K562 (cell line): ENCODE measurements around the gene CNKSR3. TPM values are rescaled to one million over a fixed set of nuclear protein-coding genes. Genes with fewer than 3 reads are reported as not detected.

Experiments
- ATAC-seq: fragments of 200-7000 bp; cut with Tn5 transposase; 3 replicates; pipeline ENCODE4 v1.9.1; 2020; ENCODE audit warnings: moderate library complexity
- BruUV-seq: library from RNA; stranded (reverse); fragments of 400-500 nt; replicated peaks from 2 replicates; lab custom pipeline; 2021; lab: Mats Ljungman, UMichigan
- CTCF ChIA-PET: fragments of 300-600 bp; formaldehyde crosslinking; extraction: SDS; loops from one replicate; lab custom pipeline; 2021; ENCODE audit warnings: low intra/inter-chr PET ratio; lab: Yijun Ruan, JAX
- POLR2A ChIA-PET: fragments of 300-600, 350-650 bp; sonication (Branson Sonifier 250); formaldehyde crosslinking; extraction: SDS; loops from one replicate; lab custom pipeline; 2021; ENCODE audit warnings: antibody characterized with exemption, inconsistent platforms; lab: Yijun Ruan, JAX
- DNase-seq, 4 experiments: peaks; one replicate each; pipeline versions ENCODE4 v3.0.0 to v3.0.0-alpha.2; 2011 to 2018; ENCODE audit warnings: low spot score in 3 of 4, mixed read lengths in 3 of 4; ENCODE audit errors: extremely low read depth in 1 of 4
- FAIRE-seq: peaks from 2 replicates; lab custom pipeline; 2011; peaks lifted over from hg19 to GRCh38; lab: Jason Lieb, UNC
- H2AFZ ChIP-seq: 2 replicates; pipeline ENCODE4 v1.6.0; 2011; ENCODE audit warnings: low read depth, low read length, control low read depth, inconsistent platforms
- H3K27ac ChIP-seq: fragments of 200-600 bp; 3 replicates; pipeline ENCODE4 v1.8.0; 2011; ENCODE audit warnings: low read depth, mild to moderate bottlenecking, control low read depth, inconsistent platforms, low read length, moderate library complexity, mixed read lengths; ENCODE audit errors: extremely low read depth
- H3K27me3 ChIP-seq, 2 experiments: fragments of 300-600 bp in 1 of 2; 2 replicates in 1 of 2; 3 replicates in 1 of 2; pipeline versions ENCODE4 v1.6.0 to v1.8.0; 2011; ENCODE audit warnings: inconsistent platforms in 2 of 2, low read length in 2 of 2, mild to moderate bottlenecking in 1 of 2, mixed read lengths in 1 of 2, moderate library complexity in 1 of 2; ENCODE audit not compliant: control insufficient read depth in 2 of 2, insufficient read depth in 2 of 2
- H3K36me3 ChIP-seq: fragments of 300-600 bp; 3 replicates; pipeline ENCODE4 v1.8.0; 2011; ENCODE audit warnings: mild to moderate bottlenecking, low read length, inconsistent platforms; ENCODE audit not compliant: control insufficient read depth, insufficient read depth
- H3K4me1 ChIP-seq, 2 experiments: fragments of 200-600 bp in 1 of 2; replicated peaks in 1 of 2; 2 replicates in 1 of 2; 3 replicates in 1 of 2; pipeline versions ENCODE4 v1.5.1 to v1.8.0; 2011; ENCODE audit warnings: inconsistent platforms in 2 of 2, low read length in 2 of 2, mild to moderate bottlenecking in 1 of 2, mixed read lengths in 1 of 2, moderate library complexity in 1 of 2; ENCODE audit not compliant: control insufficient read depth in 2 of 2, insufficient read depth in 2 of 2
- H3K4me2 ChIP-seq: 2 replicates; pipeline ENCODE4 v1.6.1; 2011; ENCODE audit warnings: low read length, control low read depth, inconsistent platforms, mixed read lengths; ENCODE audit not compliant: insufficient read depth
- H3K4me3 ChIP-seq: fragments of 200-600 bp; sonication (generic), shearing (Covaris generic); 2 replicates; pipeline ENCODE4 v1.5.1; 2016; ENCODE audit warnings: control low read depth, inconsistent platforms
- H3K79me2 ChIP-seq: fragments of 200-600 bp; 3 replicates; pipeline ENCODE4 v1.8.0; 2011; ENCODE audit warnings: low read length, inconsistent platforms; ENCODE audit not compliant: control insufficient read depth, insufficient read depth
- H3K9ac ChIP-seq, 2 experiments: 2 replicates each; pipeline versions ENCODE4 v1.6.0 to v1.6.1; 2011; ENCODE audit warnings: low read depth in 2 of 2, low read length in 2 of 2, control low read depth in 1 of 2, inconsistent platforms in 1 of 2, mild to moderate bottlenecking in 1 of 2, mixed read lengths in 1 of 2; ENCODE audit not compliant: insufficient read depth in 1 of 2
- H3K9me1 ChIP-seq: one replicate; pipeline ENCODE4 v1.6.0; 2011; ENCODE audit warnings: inconsistent platforms, mild to moderate bottlenecking, low read length, moderate library complexity; ENCODE audit not compliant: control insufficient read depth, insufficient read depth
- H3K9me3 ChIP-seq: replicated peaks from 2 replicates; pipeline ENCODE4 v1.5.1; 2011; ENCODE audit warnings: low read depth, low read length, inconsistent platforms; ENCODE audit not compliant: control insufficient read depth, insufficient read depth
- H4K20me1 ChIP-seq: replicated peaks from 2 replicates; pipeline ENCODE4 v1.6.1; 2011; ENCODE audit warnings: low read length, inconsistent platforms, mixed read lengths; ENCODE audit not compliant: control insufficient read depth, insufficient read depth
- ARNT ChIP-seq, 2 experiments: fragments of 450-650 bp; IDR thresholded peaks; 2 replicates each; pipeline ENCODE4 v1.6.1; 2016; ENCODE audit warnings: mild to moderate bottlenecking in 1 of 2
- BRF1 ChIP-seq: IDR thresholded peaks from 3 replicates; pipeline ENCODE4 v1.6.1; 2011; ENCODE audit warnings: borderline replicate concordance, mild to moderate bottlenecking; ENCODE audit not compliant: insufficient read length; ENCODE audit errors: extremely low read depth
- CBX1 ChIP-seq: sonication (generic); IDR thresholded peaks from 2 replicates; pipeline ENCODE4 v1.6.1; 2016; ENCODE audit warnings: antibody characterized with exemption, low read depth, mild to moderate bottlenecking
- CEBPB ChIP-seq: fragments of 450-650 bp; IDR thresholded peaks from 2 replicates; pipeline ENCODE4 v1.6.1; 2016; ENCODE audit warnings: missing genetic modification characterization, missing compliant biosample characterization
- CHCHD3 ChIP-seq: fragments of 250-450 bp; sonication (Bioruptor Pico); IDR thresholded peaks from 2 replicates; pipeline ENCODE4 v2.1.2; 2022; ENCODE audit warnings: mild to moderate bottlenecking
- ESRRB ChIP-seq: fragments of 250-450 bp; sonication (Bioruptor Pico); IDR thresholded peaks from 2 replicates; pipeline ENCODE4 v1.5.0; 2020; ENCODE audit warnings: mild to moderate bottlenecking, moderate library complexity, borderline replicate concordance
- HNRNPUL1 ChIP-seq: fragments of 200-400 bp; formaldehyde crosslinking; IDR thresholded peaks from 2 replicates; pipeline ENCODE4 v1.6.1; 2017; ENCODE audit warnings: low read length
- IFI16 ChIP-seq: fragments of 250-450 bp; sonication (Bioruptor Pico); IDR thresholded peaks from 2 replicates; pipeline ENCODE4 v2.1.2; 2022; ENCODE audit warnings: mild to moderate bottlenecking, inconsistent platforms
- PTBP1 ChIP-seq: fragments of 200-400 bp; formaldehyde crosslinking; IDR thresholded peaks from 2 replicates; pipeline ENCODE4 v1.6.1; 2017; ENCODE audit warnings: low read depth, low read length
- RBM15 ChIP-seq: fragments of 200-400 bp; formaldehyde crosslinking; IDR thresholded peaks from 2 replicates; pipeline ENCODE4 v1.6.1; 2018; ENCODE audit warnings: mild to moderate bottlenecking, low read length, moderate library complexity; ENCODE audit not compliant: insufficient read depth
- RFX5 ChIP-seq: IDR thresholded peaks from 2 replicates; pipeline ENCODE4 v1.6.1; 2011; ENCODE audit warnings: low read depth, mild to moderate bottlenecking, improper control_type of control experiment, low read length
- SPI1 ChIP-seq: IDR thresholded peaks from 2 replicates; pipeline ENCODE4 v1.6.1; 2011; ENCODE audit warnings: low read depth, low read length, control low read depth, borderline replicate concordance
- ZNF436 ChIP-seq: fragments of 250-450, 450-650 bp; sonication (Bioruptor Pico); formaldehyde crosslinking; IDR thresholded peaks from 2 replicates; pipeline ENCODE4 v1.7.0; 2020; ENCODE audit warnings: mild to moderate bottlenecking
- WGBS: fragments of 100-300 bp; shearing (Covaris generic); methylation state at CpG from one replicate; pipeline ENCODE4 v1.1.6; 2016; ENCODE audit warnings: low coverage, mixed read lengths; ENCODE audit not compliant: insufficient coverage; ENCODE audit errors: missing lambda C conversion rate; 5-methylcytosine and 5-hydroxymethylcytosine counted together
- in situ Hi-C: fragments of 300-500 bp; cut with MboI; formaldehyde crosslinking; loops from 4 replicates; pipeline ENCODE4 v1.15.0; 2018; ENCODE audit warnings: inconsistent platforms, mixed read lengths
- intact Hi-C: fragments of 100-400 bp; cut with micrococcal nuclease; formaldehyde crosslinking; loops from 2 replicates; pipeline ENCODE4 v1.14.2; 2022
- polyA plus RNA-seq, 8 experiments: library from polyadenylated mRNA; depleted of rRNA in 4 of 8; stranded (reverse) in 5 of 8; unstranded in 3 of 8; fragments of >200 nt; fragmentation: Nextera tagmentation in 2 of 8; fragmentation: Illumina TruSeq in 1 of 8; extraction: Ambion mirVana in 2 of 8; extraction: Trizol in 1 of 8; gene quantifications; 2 replicates each; pipeline versions ENCODE4 v1.2.1 to v1.2.3, GENCODE V29; 2011 to 2014; ENCODE audit warnings: inconsistent platforms in 1 of 8, missing spikeins in 1 of 8
- total RNA-seq, 7 experiments: library from RNA; depleted of rRNA in 6 of 7; stranded (reverse); fragments of >200 nt in 6 of 7; fragmentation: Illumina TruSeq in 2 of 7; extraction: Trizol in 2 of 7; gene quantifications; 2 replicates each; pipeline versions ENCODE4 v1.2.1 to v1.2.3, GENCODE V29; 2011 to 2021; ENCODE audit warnings: low replicate concordance in 1 of 7
- TF ChIP-seq, protein P1 (sequence below): fragments of 450-650 bp; IDR thresholded peaks from 2 replicates; pipeline ENCODE4 v1.6.1; 2017; ENCODE audit warnings: antibody characterized with exemption
- TF ChIP-seq, protein P2 (sequence below): fragments of 250-450 bp; sonication (Bioruptor Pico); IDR thresholded peaks from 2 replicates; pipeline ENCODE4 v1.5.0; 2021

CNKSR3 gene
- total and polyA plus RNA-seq, 9 of the 15 experiments (the other 6 are each of a cell fraction or from before 2014, with no cell fraction given): 4.5 to 29.6 (median 9.5) TPM

DNA sequence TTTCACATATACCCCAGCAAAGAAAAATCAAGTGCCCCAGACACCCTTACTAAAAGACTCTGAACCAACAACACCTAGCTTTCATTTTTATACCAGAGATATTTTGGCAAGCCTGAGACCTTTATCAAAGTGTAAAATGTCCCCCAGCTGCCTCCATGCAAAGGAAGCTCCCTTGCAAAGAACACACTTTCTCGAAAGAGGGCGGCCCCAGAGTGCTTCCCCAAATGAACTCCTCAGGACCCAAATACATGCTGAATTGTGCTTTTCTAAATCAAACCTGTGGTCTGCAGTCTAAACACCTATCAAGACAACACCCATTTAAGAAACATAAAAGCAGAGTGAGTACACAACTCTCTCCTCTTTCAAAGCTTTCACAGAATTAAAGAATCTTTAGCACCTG is 154.4 kb downstream of the CNKSR3 start:
- H3K9ac ChIP-seq: no peak overlapping the region
- FAIRE-seq (no peak), DNase-seq (no peak), ATAC-seq (no peak)
- ChIA-PET POLR2A (interaction anchor here (0.6 to 0.9 kb wide), 2 partner anchors 10 to 53 kb away, joined by 3 read pairs; no protein-coding TSS in a partner anchor), CTCF (interaction anchor here (0.7 kb wide), 1 partner anchor 17 kb away, joined by 3 read pairs; no protein-coding TSS in a partner anchor)
- H3K27ac ChIP-seq: no peak overlapping the region
- no peak overlapping the region for H2AFZ ChIP-seq
- H3K79me2 ChIP-seq: no peaks in the 10 kb centered on the region
- TF ChIP-seq CHCHD3 (CRISPR knock-in tag): no peak
- no peak for TF ChIP-seq ESRRB
- no peak for TF ChIP-seq RBM15
- TF ChIP-seq, protein P1, sequence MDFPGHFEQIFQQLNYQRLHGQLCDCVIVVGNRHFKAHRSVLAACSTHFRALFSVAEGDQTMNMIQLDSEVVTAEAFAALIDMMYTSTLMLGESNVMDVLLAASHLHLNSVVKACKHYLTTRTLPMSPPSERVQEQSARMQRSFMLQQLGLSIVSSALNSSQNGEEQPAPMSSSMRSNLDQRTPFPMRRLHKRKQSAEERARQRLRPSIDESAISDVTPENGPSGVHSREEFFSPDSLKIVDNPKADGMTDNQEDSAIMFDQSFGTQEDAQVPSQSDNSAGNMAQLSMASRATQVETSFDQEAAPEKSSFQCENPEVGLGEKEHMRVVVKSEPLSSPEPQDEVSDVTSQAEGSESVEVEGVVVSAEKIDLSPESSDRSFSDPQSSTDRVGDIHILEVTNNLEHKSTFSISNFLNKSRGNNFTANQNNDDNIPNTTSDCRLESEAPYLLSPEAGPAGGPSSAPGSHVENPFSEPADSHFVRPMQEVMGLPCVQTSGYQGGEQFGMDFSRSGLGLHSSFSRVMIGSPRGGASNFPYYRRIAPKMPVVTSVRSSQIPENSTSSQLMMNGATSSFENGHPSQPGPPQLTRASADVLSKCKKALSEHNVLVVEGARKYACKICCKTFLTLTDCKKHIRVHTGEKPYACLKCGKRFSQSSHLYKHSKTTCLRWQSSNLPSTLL: no peak
- TF ChIP-seq, protein P2, sequence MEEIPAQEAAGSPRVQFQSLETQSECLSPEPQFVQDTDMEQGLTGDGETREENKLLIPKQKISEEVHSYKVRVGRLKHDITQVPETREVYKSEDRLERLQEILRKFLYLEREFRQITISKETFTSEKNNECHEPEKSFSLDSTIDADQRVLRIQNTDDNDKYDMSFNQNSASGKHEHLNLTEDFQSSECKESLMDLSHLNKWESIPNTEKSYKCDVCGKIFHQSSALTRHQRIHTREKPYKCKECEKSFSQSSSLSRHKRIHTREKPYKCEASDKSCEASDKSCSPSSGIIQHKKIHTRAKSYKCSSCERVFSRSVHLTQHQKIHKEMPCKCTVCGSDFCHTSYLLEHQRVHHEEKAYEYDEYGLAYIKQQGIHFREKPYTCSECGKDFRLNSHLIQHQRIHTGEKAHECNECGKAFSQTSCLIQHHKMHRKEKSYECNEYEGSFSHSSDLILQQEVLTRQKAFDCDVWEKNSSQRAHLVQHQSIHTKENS (CRISPR knock-in tag): no peak
- no peak for TF ChIP-seq RFX5
- no peak for TF ChIP-seq BRF1
- TF ChIP-seq HNRNPUL1: no peak
- no peak for TF ChIP-seq PTBP1
- no peak for TF ChIP-seq CEBPB (tag)
- no peak for TF ChIP-seq SPI1
- no peak for TF ChIP-seq IFI16 (CRISPR knock-in tag)
- TF ChIP-seq CBX1: no peak
- TF ChIP-seq ZNF436: no peak
- no peak for TF ChIP-seq ARNT (IDR thresholded peaks at IDR 0.05)
- no peaks in the 10 kb centered on the region for H4K20me1 ChIP-seq
- H3K4me1 ChIP-seq: peaks cover 0 to 10% of the 10 kb centered on the region in 2 experiments; a peak in 1 of 5 replicates
- H3K4me2 ChIP-seq: no peak overlapping the region
- H3K4me3 ChIP-seq: no peak overlapping the region
- H3K36me3 ChIP-seq: no peaks in the 10 kb centered on the region
- WGBS: 8% methylated on average over 2 of the region's 2 CpGs
- in situ Hi-C loops (no loop called here), intact Hi-C loops (loop anchor here (5.0 kb wide), 1 partner anchor 306 kb away; no protein-coding TSS in a partner anchor)
- peaks cover 8 to 29% of the 10 kb centered on the region in 2 experiments; a peak in 4 of 5 replicates for H3K27me3 ChIP-seq
- no peaks in the 10 kb centered on the region for H3K9me1 ChIP-seq
- no TSS peak for BruUV-seq
- no peaks in the 10 kb centered on the region for H3K9me3 ChIP-seq
